H9 (cell line): ENCODE results near the gene HS6ST1. TPM values are rescaled to one million over a fixed set of nuclear protein-coding genes. Genes with fewer than 3 reads are reported as not detected.

Experiments used
- DNase-seq: peaks from one replicate; pipeline ENCODE4 v3.0.0-alpha.2; 2017
- H2AFZ ChIP-seq: one replicate; pipeline ENCODE4 v1.6.1; 2013; ENCODE audit warnings: mild to moderate bottlenecking, low read length, control low read depth, moderate library complexity
- H2AK5ac ChIP-seq: 2 replicates; pipeline ENCODE4 v1.6.1; 2013; ENCODE audit warnings: low read length, control low read depth, mixed read lengths; ENCODE audit not compliant: insufficient read length
- H2BK120ac ChIP-seq: one replicate; pipeline ENCODE4 v1.6.1; 2013; ENCODE audit warnings: low read depth, mild to moderate bottlenecking, low read length, control low read depth, inconsistent platforms; ENCODE audit not compliant: poor library complexity, severe bottlenecking
- H2BK12ac ChIP-seq: 2 replicates; pipeline ENCODE4 v1.6.1; 2013; ENCODE audit warnings: low read length, control low read depth, mixed read lengths, low read depth; ENCODE audit not compliant: insufficient read length
- H2BK15ac ChIP-seq: 2 replicates; pipeline ENCODE4 v1.6.1; 2013; ENCODE audit warnings: low read depth, low read length, control low read depth
- H2BK20ac ChIP-seq: one replicate; pipeline ENCODE4 v1.6.1; 2013; ENCODE audit warnings: low read depth, mild to moderate bottlenecking, low read length, control low read depth, inconsistent platforms; ENCODE audit not compliant: poor library complexity, severe bottlenecking
- H2BK5ac ChIP-seq: 2 replicates; pipeline ENCODE4 v1.6.1; 2013; ENCODE audit warnings: low read length, control low read depth, mixed read lengths; ENCODE audit not compliant: insufficient read length
- H3K14ac ChIP-seq: 2 replicates; pipeline ENCODE4 v1.6.1; 2013; ENCODE audit warnings: low read length, control low read depth; ENCODE audit not compliant: insufficient read depth
- H3K18ac ChIP-seq: 2 replicates; pipeline ENCODE4 v1.6.1; 2013; ENCODE audit warnings: low read depth, mild to moderate bottlenecking, mixed read lengths, low read length, control low read depth; ENCODE audit not compliant: insufficient read length
- H3K23ac ChIP-seq: 2 replicates; pipeline ENCODE4 v1.6.1; 2013; ENCODE audit warnings: low read length, control low read depth, mixed read lengths, low read depth; ENCODE audit not compliant: insufficient read length
- H3K23me2 ChIP-seq: 2 replicates; pipeline ENCODE4 v1.6.1; 2013; ENCODE audit warnings: low read depth, mild to moderate bottlenecking, mixed read lengths, low read length, control low read depth; ENCODE audit not compliant: insufficient read length, poor library complexity, severe bottlenecking
- H3K27ac ChIP-seq: 2 replicates; pipeline ENCODE4 v1.5.1; 2013; ENCODE audit warnings: low read length, control low read depth, mixed read lengths, low read depth; ENCODE audit not compliant: insufficient read length
- H3K27me3 ChIP-seq: 2 replicates; pipeline ENCODE4 v1.6.1; 2013; ENCODE audit warnings: low read length, control low read depth, inconsistent platforms; ENCODE audit not compliant: insufficient read depth
- H3K4ac ChIP-seq: 2 replicates; pipeline ENCODE4 v1.6.1; 2013; ENCODE audit warnings: low read depth, mild to moderate bottlenecking, control low read depth, inconsistent platforms, low read length, moderate library complexity
- H3K4me1 ChIP-seq: 2 replicates; pipeline ENCODE4 v1.6.1; 2013; ENCODE audit warnings: low read length, control low read depth, inconsistent platforms; ENCODE audit not compliant: insufficient read depth
- H3K4me2 ChIP-seq: 2 replicates; pipeline ENCODE4 v1.6.1; 2013; ENCODE audit warnings: low read length, control low read depth, mixed read lengths; ENCODE audit not compliant: insufficient read length, insufficient read depth
- H3K56ac ChIP-seq: 2 replicates; pipeline ENCODE4 v1.6.1; 2013; ENCODE audit warnings: low read depth, mild to moderate bottlenecking, mixed read lengths, low read length, control low read depth; ENCODE audit not compliant: insufficient read length
- H3K79me1 ChIP-seq: 2 replicates; pipeline ENCODE4 v1.6.1; 2013; ENCODE audit warnings: low read depth, mild to moderate bottlenecking, moderate library complexity, low read length, control low read depth, inconsistent platforms; ENCODE audit not compliant: insufficient read depth, poor library complexity, severe bottlenecking
- H3K79me2 ChIP-seq: 2 replicates; pipeline ENCODE4 v1.6.1; 2013; ENCODE audit warnings: low read length, control low read depth, inconsistent platforms; ENCODE audit not compliant: insufficient read depth
- H3K9ac ChIP-seq: 2 replicates; pipeline ENCODE4 v1.6.1; 2013; ENCODE audit warnings: low read length, control low read depth, mixed read lengths; ENCODE audit not compliant: insufficient read length; ENCODE audit errors: extremely low read depth
- H3K9me3 ChIP-seq: one replicate; pipeline ENCODE4 v1.6.1; 2013; ENCODE audit warnings: low read depth, low read length, inconsistent platforms; ENCODE audit not compliant: control insufficient read depth
- H3T11ph ChIP-seq: one replicate; pipeline ENCODE4 v1.6.1; 2013; ENCODE audit warnings: mild to moderate bottlenecking, low read length, control low read depth, inconsistent platforms
- H4K20me1 ChIP-seq: one replicate; pipeline ENCODE4 v1.6.1; 2013; ENCODE audit not compliant: control insufficient read depth, insufficient read length, insufficient read depth
- H4K5ac ChIP-seq: 2 replicates; pipeline ENCODE4 v1.6.1; 2013; ENCODE audit warnings: low read depth, mild to moderate bottlenecking, mixed read lengths, low read length, control low read depth; ENCODE audit not compliant: insufficient read length
- H4K8ac ChIP-seq: replicated peaks from 2 replicates; pipeline ENCODE4 v1.6.1; 2013; ENCODE audit warnings: low read length, control low read depth, mixed read lengths, low read depth; ENCODE audit not compliant: insufficient read length
- H4K91ac ChIP-seq: 2 replicates; pipeline ENCODE4 v1.6.1; 2013; ENCODE audit warnings: low read depth, mild to moderate bottlenecking, moderate library complexity, mixed read lengths, low read length, control low read depth; ENCODE audit not compliant: insufficient read length
- H3K27ac Mint-ChIP-seq, 3 experiments: 2 replicates in 2 of 3; 3 replicates in 1 of 3; pipeline ENCODE4 v1.8.0; 2020 to 2021; ENCODE audit warnings: mixed read lengths in 3 of 3, mild to moderate bottlenecking in 1 of 3, moderate library complexity in 1 of 3
- H3K27me3 Mint-ChIP-seq: 2 replicates; pipeline ENCODE4 v1.8.0; 2021; ENCODE audit warnings: low read depth, mild to moderate bottlenecking, moderate library complexity, mixed read lengths
- H3K36me3 Mint-ChIP-seq, 3 experiments: 2 replicates in 2 of 3; 3 replicates in 1 of 3; pipeline ENCODE4 v1.8.0; 2020 to 2021; ENCODE audit warnings: low read depth in 3 of 3, mixed read lengths in 3 of 3; ENCODE audit not compliant: insufficient read depth in 1 of 3
- H3K4me1 Mint-ChIP-seq, 2 experiments: 2 replicates each; pipeline ENCODE4 v1.8.0; 2020; ENCODE audit warnings: mixed read lengths in 2 of 2
- H3K4me3 Mint-ChIP-seq, 2 experiments: 2 replicates in 1 of 2; 3 replicates in 1 of 2; pipeline ENCODE4 v1.8.0; 2020 to 2021; ENCODE audit warnings: mild to moderate bottlenecking in 2 of 2, mixed read lengths in 2 of 2, moderate library complexity in 1 of 2
- H3K9me3 Mint-ChIP-seq, 2 experiments: 2 replicates in 1 of 2; 3 replicates in 1 of 2; pipeline ENCODE4 v1.8.0; 2020; ENCODE audit warnings: mild to moderate bottlenecking in 2 of 2, mixed read lengths in 2 of 2, moderate library complexity in 1 of 2
- WGBS: extraction: QIAGEN DNeasy Blood & Tissue Kit; methylation state at CpG from one replicate; pipeline ENCODE4 v1.1.7; 2013; ENCODE audit warnings: missing lambda C conversion rate, low lambda C conversion rate, mixed read lengths; ENCODE audit not compliant: insufficient read length; ENCODE audit errors: extremely low coverage; 5-methylcytosine and 5-hydroxymethylcytosine counted together
- total RNA-seq: library from RNA; stranded (reverse); gene quantifications from 2 replicates; pipeline ENCODE4 v1.2.1, GENCODE V29; 2021
- TF ChIP-seq, protein P1 (sequence below): fragments of 200-600 bp; sonication (generic); conservative IDR thresholded peaks from 3 replicates; pipeline ENCODE4 v1.8.0; 2021; ENCODE audit warnings: antibody characterized with exemption, mild to moderate bottlenecking

HS6ST1 gene
- total RNA-seq, 1 experiment from 2014 or later, result 60.2 TPM

DNA sequence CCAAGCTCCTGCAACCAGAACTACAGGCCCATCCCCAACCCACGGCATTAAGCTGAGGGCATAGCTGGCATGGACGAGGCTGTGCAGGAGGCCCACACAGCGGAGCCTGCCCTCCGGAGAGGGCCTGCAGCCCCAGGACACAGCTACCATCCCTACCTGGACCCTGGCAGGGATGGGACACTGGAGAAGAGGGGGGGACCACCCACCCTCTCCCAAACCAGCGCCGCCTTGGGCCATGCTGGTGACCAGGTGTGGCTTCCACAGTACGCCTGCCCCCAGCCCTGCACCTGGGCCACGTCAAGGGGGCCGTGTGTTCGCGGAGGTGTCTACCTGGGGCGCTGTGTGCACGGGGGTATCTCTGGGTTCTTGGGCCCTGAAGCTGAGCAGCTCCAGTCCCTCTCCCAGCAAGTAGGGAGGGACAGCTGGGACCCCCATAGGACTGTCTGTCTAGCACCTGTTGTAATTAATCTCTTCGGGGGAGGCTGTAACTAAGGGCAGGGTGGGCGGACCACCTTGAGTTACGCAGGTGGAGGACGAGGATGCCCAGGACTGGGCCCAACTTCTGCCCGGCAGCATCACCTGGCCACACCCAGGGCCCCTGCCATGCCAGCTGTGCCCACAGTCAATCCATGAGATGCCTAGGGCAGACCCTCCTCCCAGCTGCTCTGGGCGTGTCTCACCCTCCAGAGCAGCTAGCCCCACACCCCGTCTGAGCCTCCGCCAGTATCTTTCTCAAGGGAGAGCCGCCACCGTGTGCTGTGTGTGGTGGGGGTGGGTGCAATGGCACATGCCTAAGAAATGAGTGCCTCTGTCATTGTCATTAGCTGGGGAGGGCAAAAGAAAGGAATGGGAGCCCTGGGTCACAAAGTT is 18.3 kb downstream of the HS6ST1 start:
- no peak for DNase-seq
- H3K18ac ChIP-seq, result no peak overlapping the region
- H4K5ac ChIP-seq, result no peak overlapping the region
- no peak overlapping the region for H2BK15ac ChIP-seq
- H2BK12ac ChIP-seq, result no peak overlapping the region
- H4K20me1 ChIP-seq, result peaks cover 3% of the 10 kb centered on the region
- no peaks in the 10 kb centered on the region for H3K23me2 ChIP-seq
- WGBS, result no CpG with 5 or more reads among the region's 23 CpGs
- H3K4me1 ChIP-seq, result no peaks in the 10 kb centered on the region; the same call in 1 of the 2 replicates
- Mint-ChIP-seq H3K4me1 (peaks cover 34 to 51% of the 10 kb centered on the region in 2 experiments), H3K4me3 (no peak overlapping the region), H3K36me3 (peaks cover 3 to 23% (median 12%) of the 10 kb centered on the region in 3 experiments), H3K27me3 (no peaks in the 10 kb centered on the region), H3K9me3 (no peaks in the 10 kb centered on the region), H3K27ac (no peak overlapping the region; a peak in 1 of 7 replicates)
- TF ChIP-seq, protein P1, sequence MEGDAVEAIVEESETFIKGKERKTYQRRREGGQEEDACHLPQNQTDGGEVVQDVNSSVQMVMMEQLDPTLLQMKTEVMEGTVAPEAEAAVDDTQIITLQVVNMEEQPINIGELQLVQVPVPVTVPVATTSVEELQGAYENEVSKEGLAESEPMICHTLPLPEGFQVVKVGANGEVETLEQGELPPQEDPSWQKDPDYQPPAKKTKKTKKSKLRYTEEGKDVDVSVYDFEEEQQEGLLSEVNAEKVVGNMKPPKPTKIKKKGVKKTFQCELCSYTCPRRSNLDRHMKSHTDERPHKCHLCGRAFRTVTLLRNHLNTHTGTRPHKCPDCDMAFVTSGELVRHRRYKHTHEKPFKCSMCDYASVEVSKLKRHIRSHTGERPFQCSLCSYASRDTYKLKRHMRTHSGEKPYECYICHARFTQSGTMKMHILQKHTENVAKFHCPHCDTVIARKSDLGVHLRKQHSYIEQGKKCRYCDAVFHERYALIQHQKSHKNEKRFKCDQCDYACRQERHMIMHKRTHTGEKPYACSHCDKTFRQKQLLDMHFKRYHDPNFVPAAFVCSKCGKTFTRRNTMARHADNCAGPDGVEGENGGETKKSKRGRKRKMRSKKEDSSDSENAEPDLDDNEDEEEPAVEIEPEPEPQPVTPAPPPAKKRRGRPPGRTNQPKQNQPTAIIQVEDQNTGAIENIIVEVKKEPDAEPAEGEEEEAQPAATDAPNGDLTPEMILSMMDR, result no peak
- H2BK5ac ChIP-seq, result no peak overlapping the region
- no peak overlapping the region for H3T11ph ChIP-seq
- H3K56ac ChIP-seq, result no peak overlapping the region
- H3K14ac ChIP-seq, result no peak overlapping the region
- H3K79me1 ChIP-seq, result peaks cover 13% of the 10 kb centered on the region
- H3K23ac ChIP-seq, result no peak overlapping the region
- H2BK20ac ChIP-seq, result no peak overlapping the region
- H3K9ac ChIP-seq, result no peak overlapping the region
- H4K8ac ChIP-seq, result no peak overlapping the region
- no peak overlapping the region for H3K4me2 ChIP-seq
- no peaks in the 10 kb centered on the region for H3K9me3 ChIP-seq
- H3K79me2 ChIP-seq, result peaks cover 48% of the 10 kb centered on the region; the same call in 1 of the 2 replicates
- no peak overlapping the region for H4K91ac ChIP-seq
- no peak overlapping the region for H2BK120ac ChIP-seq
- H3K27ac ChIP-seq, result no peak overlapping the region
- no peak overlapping the region for H2AK5ac ChIP-seq
- H2AFZ ChIP-seq, result no peak overlapping the region
- H3K27me3 ChIP-seq, result no peaks in the 10 kb centered on the region
- no peak overlapping the region for H3K4ac ChIP-seq
